H1 (cell line): ENCODE data around the gene SLC24A4. TPM values are rescaled to one million over a fixed set of nuclear protein-coding genes. Genes with fewer than 3 reads are reported as not detected.

Experiments
- CTCF ChIA-PET: fragments of 300-600 bp; sonication (Branson Sonifier 250); formaldehyde crosslinking; loops from one replicate; lab custom pipeline; 2021; ENCODE audit not compliant: partially characterized antibody; lab: Charles Lee
- POLR2A ChIA-PET: fragments of 300-600 bp; sonication (Branson Sonifier 250); formaldehyde crosslinking; loops from one replicate; lab custom pipeline; 2021; ENCODE audit warnings: inconsistent platforms; ENCODE audit not compliant: partially characterized antibody; lab: Charles Lee
- DNase-seq, 2 experiments: peaks; one replicate each; pipeline versions ENCODE4 v3.0.0 to v3.0.0-alpha.2; 2010 to 2022; ENCODE audit warnings: low spot score in 2 of 2, low read depth in 1 of 2, mixed read lengths in 1 of 2
- FAIRE-seq: peaks from 2 replicates; lab custom pipeline; 2011; peaks lifted over from hg19 to GRCh38; lab: Jason Lieb, UNC
- H2AFZ ChIP-seq: 2 replicates; pipeline ENCODE4 v1.8.1; 2012; ENCODE audit warnings: low read length, inconsistent platforms
- H2AK5ac ChIP-seq: 2 replicates; pipeline ENCODE4 v1.6.1; 2013; ENCODE audit warnings: low read depth, low read length
- H2BK120ac ChIP-seq: replicated peaks from 2 replicates; pipeline ENCODE3; 2013; ENCODE audit warnings: low read depth, low read length, inconsistent platforms
- H2BK12ac ChIP-seq: 2 replicates; pipeline ENCODE4 v1.6.1; 2013; ENCODE audit warnings: low read depth, low read length
- H2BK15ac ChIP-seq: 2 replicates; pipeline ENCODE4 v1.6.1; 2013; ENCODE audit warnings: low read length
- H2BK20ac ChIP-seq: 2 replicates; pipeline ENCODE4 v1.6.1; 2013; ENCODE audit warnings: low read length
- H2BK5ac ChIP-seq: 2 replicates; pipeline ENCODE4 v1.6.1; 2013; ENCODE audit warnings: low read depth, low read length
- H3K14ac ChIP-seq: 2 replicates; pipeline ENCODE4 v1.6.1; 2013; ENCODE audit warnings: inconsistent platforms; ENCODE audit not compliant: insufficient read length
- H3K18ac ChIP-seq: 2 replicates; pipeline ENCODE4 v1.6.1; 2013; ENCODE audit warnings: low read length; ENCODE audit errors: extremely low read depth
- H3K23ac ChIP-seq: 2 replicates; pipeline ENCODE4 v1.6.1; 2013; ENCODE audit warnings: inconsistent platforms; ENCODE audit not compliant: insufficient read length
- H3K23me2 ChIP-seq: 2 replicates; pipeline ENCODE4 v1.6.1; 2013; ENCODE audit warnings: low read depth, low read length
- H3K27ac ChIP-seq: 2 replicates; pipeline ENCODE4 v1.6.1; 2011; ENCODE audit warnings: low read depth, low read length, inconsistent platforms
- H3K27me3 ChIP-seq, 4 experiments: replicated peaks in 1 of 4; 1 replicate in 1 of 4; 2 replicates in 3 of 4; pipeline versions ENCODE4 v1.6.1 to v1.8.1; 2011 to 2013; ENCODE audit warnings: low read length in 3 of 4, mild to moderate bottlenecking in 3 of 4, inconsistent platforms in 2 of 4, mixed read lengths in 2 of 4, moderate library complexity in 1 of 4; ENCODE audit not compliant: control insufficient read depth in 3 of 4, insufficient read depth in 3 of 4; ENCODE audit errors: extremely low read depth in 1 of 4
- H3K36me3 ChIP-seq, 4 experiments: 2 replicates each; pipeline versions ENCODE4 v1.6.1 to v1.8.1; 2011 to 2013; ENCODE audit warnings: mild to moderate bottlenecking in 4 of 4, low read length in 3 of 4, moderate library complexity in 2 of 4, control low read depth in 1 of 4, inconsistent platforms in 1 of 4; ENCODE audit not compliant: insufficient read depth in 4 of 4, control insufficient read depth in 2 of 4
- H3K4ac ChIP-seq: replicated peaks from 2 replicates; pipeline ENCODE3; 2013; ENCODE audit warnings: low read length, low read depth, mixed read lengths, inconsistent platforms; ENCODE audit not compliant: insufficient read length
- H3K4me1 ChIP-seq, 4 experiments: replicated peaks in 1 of 4; 1 replicate in 1 of 4; 2 replicates in 3 of 4; pipeline versions ENCODE4 v1.6.1 to v1.8.1; 2011 to 2013; ENCODE audit warnings: low read length in 3 of 4, inconsistent platforms in 2 of 4, mixed read lengths in 1 of 4; ENCODE audit not compliant: insufficient read depth in 4 of 4, control insufficient read depth in 3 of 4
- H3K4me2 ChIP-seq, 2 experiments: 2 replicates each; pipeline versions ENCODE4 v1.6.1 to v1.8.1; 2011 to 2013; ENCODE audit warnings: low read depth in 2 of 2, low read length in 2 of 2, control low read depth in 1 of 2, inconsistent platforms in 1 of 2, mild to moderate bottlenecking in 1 of 2; ENCODE audit not compliant: insufficient read depth in 1 of 2
- H3K4me3 ChIP-seq, 4 experiments: fragments of 200-600, 300-600 bp in 1 of 4; sonication (generic), shearing (Covaris generic), sonication (Bioruptor Twin) in 1 of 4; 2 replicates each; pipeline versions ENCODE4 v1.5.1 to v1.8.1; 2011 to 2016; ENCODE audit warnings: low read length in 4 of 4, low read depth in 3 of 4, control low read depth in 2 of 4, inconsistent platforms in 2 of 4, mild to moderate bottlenecking in 2 of 4, mixed read lengths in 1 of 4, moderate library complexity in 1 of 4; ENCODE audit not compliant: insufficient read depth in 2 of 4; ENCODE audit errors: extremely low read depth in 1 of 4
- H3K56ac ChIP-seq: replicated peaks from 2 replicates; pipeline ENCODE3; 2013; ENCODE audit warnings: low read depth, mild to moderate bottlenecking, mixed read lengths, low read length, inconsistent platforms; ENCODE audit not compliant: insufficient read length
- H3K79me1 ChIP-seq: 2 replicates; pipeline ENCODE4 v1.6.1; 2013; ENCODE audit warnings: low read depth, low read length, control low read depth
- H3K79me2 ChIP-seq, 2 experiments: 2 replicates each; pipeline versions ENCODE4 v1.6.1 to v1.8.1; 2012 to 2013; ENCODE audit warnings: low read length in 2 of 2, mild to moderate bottlenecking in 2 of 2, inconsistent platforms in 1 of 2; ENCODE audit not compliant: insufficient read depth in 2 of 2, control insufficient read depth in 1 of 2
- H3K9ac ChIP-seq, 4 experiments: replicated peaks in 1 of 4; 1 replicate in 1 of 4; 2 replicates in 3 of 4; pipeline versions ENCODE4 v1.6.1 to v1.8.1; 2011 to 2013; ENCODE audit warnings: low read depth in 3 of 4, low read length in 3 of 4, control low read depth in 2 of 4, mild to moderate bottlenecking in 2 of 4, moderate library complexity in 2 of 4, inconsistent platforms in 1 of 4; ENCODE audit errors: extremely low read depth in 1 of 4
- H3K9me3 ChIP-seq, 2 experiments: 2 replicates each; pipeline versions ENCODE4 v1.6.1 to v1.8.1; 2012 to 2013; ENCODE audit warnings: mild to moderate bottlenecking in 2 of 2, moderate library complexity in 2 of 2, control low read depth in 1 of 2, inconsistent platforms in 1 of 2, low read depth in 1 of 2, low read length in 1 of 2, mixed read lengths in 1 of 2; ENCODE audit not compliant: insufficient read depth in 2 of 2
- H4K20me1 ChIP-seq, 2 experiments: replicated peaks in 1 of 2; 2 replicates each; pipeline versions ENCODE3 to v1.8.1; 2011 to 2013; ENCODE audit warnings: inconsistent platforms in 2 of 2, low read length in 2 of 2, mild to moderate bottlenecking in 1 of 2; ENCODE audit not compliant: insufficient read depth in 2 of 2, control insufficient read depth in 1 of 2
- H4K5ac ChIP-seq: 2 replicates; pipeline ENCODE4 v1.6.1; 2013; ENCODE audit warnings: low read length, low read depth, mixed read lengths, inconsistent platforms; ENCODE audit not compliant: insufficient read length
- H4K8ac ChIP-seq: 2 replicates; pipeline ENCODE4 v1.8.0; 2013; ENCODE audit warnings: mild to moderate bottlenecking, moderate library complexity, low read length, inconsistent platforms; ENCODE audit not compliant: insufficient read depth; ENCODE audit errors: extremely low read depth
- H4K91ac ChIP-seq: replicated peaks from 2 replicates; pipeline ENCODE3; 2013; ENCODE audit warnings: low read length, mixed read lengths, inconsistent platforms; ENCODE audit not compliant: insufficient read length
- CBX5 ChIP-seq: fragments of 300-800, 300-1000 bp; sonication (generic); IDR thresholded peaks from 2 replicates; pipeline ENCODE4 v1.7.1; 2016; ENCODE audit warnings: antibody characterized with exemption, low read length, low read depth
- CHD1 ChIP-seq: IDR thresholded peaks from 2 replicates; pipeline ENCODE4 v1.6.1; 2012; ENCODE audit warnings: low read depth, low read length, improper control_type of control experiment
- CREB1 ChIP-seq: IDR thresholded peaks from 2 replicates; pipeline ENCODE4 v1.6.1; 2012; ENCODE audit warnings: inconsistent platforms
- GABPA ChIP-seq: IDR thresholded peaks from 2 replicates; pipeline ENCODE4 v1.6.1; 2011; ENCODE audit warnings: mild to moderate bottlenecking, low read length, moderate library complexity, borderline replicate concordance; ENCODE audit not compliant: insufficient read depth
- MAFK ChIP-seq: IDR thresholded peaks from 2 replicates; pipeline ENCODE4 v1.6.1; 2012; ENCODE audit warnings: low read depth, mild to moderate bottlenecking, improper control_type of control experiment, low read length
- PHF8 ChIP-seq: fragments of 200-600 bp; sonication (generic); conservative IDR thresholded peaks from 2 replicates; pipeline ENCODE4 v1.7.1; 2012; ENCODE audit warnings: low read depth, mild to moderate bottlenecking, inconsistent platforms, low read length, moderate library complexity
- POU5F1 ChIP-seq: IDR thresholded peaks from 2 replicates; pipeline ENCODE4 v1.6.1; 2011; ENCODE audit warnings: low read depth, mild to moderate bottlenecking, low read length, moderate library complexity
- SIN3A ChIP-seq, 2 experiments: IDR thresholded peaks in 1 of 2; conservative IDR thresholded peaks in 1 of 2; 2 replicates each; pipeline ENCODE4 v1.6.1; 2011 to 2012; ENCODE audit warnings: low read length in 2 of 2, improper control_type of control experiment in 1 of 2, low read depth in 1 of 2, mild to moderate bottlenecking in 1 of 2
- SIRT6 ChIP-seq: IDR thresholded peaks from one replicate; pipeline ENCODE4 v1.7.1; 2012; ENCODE audit warnings: low read length, inconsistent platforms
- SP1 ChIP-seq: IDR thresholded peaks from 2 replicates; pipeline ENCODE4 v1.6.1; 2011; ENCODE audit warnings: low read depth, low read length
- SRF ChIP-seq: IDR thresholded peaks from 2 replicates; pipeline ENCODE4 v1.6.1; 2011; ENCODE audit warnings: mild to moderate bottlenecking, low read depth, low read length, moderate library complexity
- TBP ChIP-seq: IDR thresholded peaks from 2 replicates; pipeline ENCODE4 v1.6.1; 2011; ENCODE audit warnings: low read depth, low read length, improper control_type of control experiment
- WGBS, 2 experiments: shearing (Covaris generic) in 1 of 2; methylation state at CpG; one replicate each; pipeline versions ENCODE4 v1.1.6 to v1.1.7; 2013 to 2015; ENCODE audit warnings: low lambda C conversion rate in 2 of 2, mixed read lengths in 2 of 2, inconsistent platforms in 1 of 2, low coverage in 1 of 2, missing lambda C conversion rate in 1 of 2; ENCODE audit not compliant: insufficient replicate concordance in 2 of 2, insufficient coverage in 1 of 2, insufficient read length in 1 of 2; ENCODE audit errors: extremely low coverage in 1 of 2, missing lambda C conversion rate in 1 of 2; 5-methylcytosine and 5-hydroxymethylcytosine counted together
- polyA plus RNA-seq, 7 experiments: library from polyadenylated mRNA; depleted of rRNA in 3 of 7; stranded (reverse) in 5 of 7; unstranded in 2 of 7; fragments of >200 nt in 5 of 7; fragments of 200-250 nt in 2 of 7; gene quantifications; 1 replicate in 5 of 7; 2 replicates in 1 of 7; 4 replicates in 1 of 7; pipeline versions ENCODE4 v1.2.1 to v1.2.3, GENCODE V29; 2011 to 2013; ENCODE audit warnings: missing spikeins in 2 of 7, mixed read lengths in 2 of 7
- total RNA-seq: library from RNA; stranded (reverse); fragmentation: NEBNext Ultra II Directional; extraction: Animal tissue kit (Norgen Biotek cat#: 25700); gene quantifications from 2 replicates; pipeline ENCODE4 v1.2.1, GENCODE V29; 2021
- TF ChIP-seq, protein P1 (sequence below): IDR thresholded peaks from 2 replicates; pipeline ENCODE4 v1.6.1; 2011; ENCODE audit warnings: low read length, improper control_type of control experiment

Gene SLC24A4
- total and polyA plus RNA-seq, 2 of the 8 experiments (the other 6 are each of a cell fraction or from before 2014, with no cell fraction given), result 0.27 to 0.89 TPM

DNA sequence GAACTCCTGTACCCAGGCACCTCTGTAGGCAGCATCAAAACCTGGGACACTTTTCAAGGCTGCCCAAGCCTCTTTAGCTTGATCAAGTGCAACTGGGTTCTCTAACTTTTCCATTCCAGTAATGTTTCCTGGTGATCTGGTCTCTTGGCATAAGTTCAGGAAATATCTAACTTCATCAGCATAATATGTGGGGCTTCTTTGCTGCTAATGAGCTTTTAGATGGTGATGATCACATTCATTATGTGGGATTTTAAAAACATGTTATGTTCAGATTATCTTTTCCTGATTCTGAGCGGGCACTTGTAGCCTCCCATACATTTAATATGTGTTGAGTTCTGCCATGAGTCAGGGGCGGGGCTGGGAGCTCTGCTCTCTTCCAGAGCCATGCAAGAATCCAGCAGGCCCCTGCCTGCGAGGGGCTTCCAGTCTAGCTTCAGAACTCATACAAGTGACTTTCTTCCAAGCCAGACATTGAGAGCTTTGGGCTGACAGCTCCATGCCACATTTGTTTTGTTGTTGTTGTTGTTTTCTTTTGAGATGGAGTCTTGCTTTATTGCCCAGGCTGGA lies 151.1 kb downstream of the SLC24A4 start:
- no peak overlapping the region for H3K23ac ChIP-seq
- no peaks in the 10 kb centered on the region; the same call in 1 of the 2 replicates for H3K79me1 ChIP-seq
- H3K4ac ChIP-seq, result no peak overlapping the region
- no peaks in the 10 kb centered on the region; a peak in 1 of 4 replicates for H3K9me3 ChIP-seq
- H3K14ac ChIP-seq, result no peak overlapping the region
- no peak overlapping the region for H2BK120ac ChIP-seq
- H4K5ac ChIP-seq, result no peak overlapping the region
- FAIRE-seq, result no peak
- no peak overlapping the region for H3K4me3 ChIP-seq
- H2BK12ac ChIP-seq, result no peak overlapping the region
- H3K27me3 ChIP-seq, result no peaks in the 10 kb centered on the region
- no peak overlapping the region for H3K18ac ChIP-seq
- H3K79me2 ChIP-seq, result no peaks in the 10 kb centered on the region
- no peak overlapping the region for H4K8ac ChIP-seq
- H3K4me2 ChIP-seq, result no peak overlapping the region
- no peaks in the 10 kb centered on the region for H4K20me1 ChIP-seq
- H3K27ac ChIP-seq, result no peak overlapping the region
- CTCF ChIA-PET, result interaction anchor here (0.8 to 1.5 kb wide), 6 partner anchors 9 to 167 kb away, joined by 3 to 5 read pairs (median 3); no protein-coding TSS in a partner anchor
- no peak overlapping the region for H4K91ac ChIP-seq
- no peak overlapping the region for H3K56ac ChIP-seq
- DNase-seq, result peak in 1 of 2 experiments; percentile 26
- H2AFZ ChIP-seq, result no peak overlapping the region
- peak overlapping the region; percentile 46; the same call in 1 of the 2 replicates for H2BK15ac ChIP-seq
- no peaks in the 10 kb centered on the region for H3K23me2 ChIP-seq
- WGBS, 2 experiments, result 89% methylated on average over 3 of the region's 3 CpGs; no CpG with 5 or more reads in 1 of the 2 experiments
- H2AK5ac ChIP-seq, result no peak overlapping the region
- H2BK5ac ChIP-seq, result no peak overlapping the region
- no peaks in the 10 kb centered on the region for H3K36me3 ChIP-seq
- peaks cover 5 to 14% (median 12%) of the 10 kb centered on the region in 4 experiments; a peak in 6 of 7 replicates for H3K4me1 ChIP-seq
- POLR2A ChIA-PET, result no interaction called here
- no peak overlapping the region for H2BK20ac ChIP-seq
- H3K9ac ChIP-seq, result no peak overlapping the region
- TF ChIP-seq CHD1 (no peak), PHF8 (no peak), GABPA (no peak), CBX5 (no peak), MAFK (no peak), TBP (no peak), SRF (no peak), SIRT6 (no peak), SIN3A (conservative IDR thresholded peaks at IDR 0.05 in 1 of 2, IDR thresholded peaks at IDR 0.05 in 1 of 2; ENCODE audit: low read depth in 1 of 2, low read length in 2 of 2) (no peak), SP1 (no peak), CREB1 (no peak), POU5F1 (no peak)
- TF ChIP-seq, protein P1, sequence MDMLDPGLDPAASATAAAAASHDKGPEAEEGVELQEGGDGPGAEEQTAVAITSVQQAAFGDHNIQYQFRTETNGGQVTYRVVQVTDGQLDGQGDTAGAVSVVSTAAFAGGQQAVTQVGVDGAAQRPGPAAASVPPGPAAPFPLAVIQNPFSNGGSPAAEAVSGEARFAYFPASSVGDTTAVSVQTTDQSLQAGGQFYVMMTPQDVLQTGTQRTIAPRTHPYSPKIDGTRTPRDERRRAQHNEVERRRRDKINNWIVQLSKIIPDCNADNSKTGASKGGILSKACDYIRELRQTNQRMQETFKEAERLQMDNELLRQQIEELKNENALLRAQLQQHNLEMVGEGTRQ, result no peak
